BJ (cell line): Measurements from ENCODE around the gene PUS7. TPM values are rescaled to one million over a fixed set of nuclear protein-coding genes. Genes with fewer than 3 reads are reported as not detected.

Source experiments
- CTCF ChIA-PET: fragments of 350-600 bp; formaldehyde crosslinking; extraction: SDS; loops from one replicate; lab custom pipeline; 2021; ENCODE audit warnings: antibody characterized with exemption, inconsistent platforms; lab: Yijun Ruan, JAX
- POLR2A ChIA-PET: fragments of 300-600 bp; sonication (Branson Sonifier 250); formaldehyde crosslinking; extraction: SDS; loops from one replicate; lab custom pipeline; 2021; ENCODE audit warnings: antibody characterized with exemption; lab: Charles Lee
- DNase-seq: peaks from one replicate; pipeline ENCODE4 v3.0.0-alpha.2; 2011; ENCODE audit warnings: low read depth
- H3K27me3 ChIP-seq: 2 replicates; pipeline ENCODE4 v1.6.0; 2011; ENCODE audit warnings: low read length; ENCODE audit not compliant: control insufficient read depth, insufficient read depth
- H3K36me3 ChIP-seq: 2 replicates; pipeline ENCODE4 v1.5.1; 2011; ENCODE audit warnings: low read length; ENCODE audit not compliant: control insufficient read depth, insufficient read depth
- H3K4me3 ChIP-seq: 2 replicates; pipeline ENCODE4 v1.5.1; 2011; ENCODE audit warnings: low read depth, mild to moderate bottlenecking, control low read depth, low read length
- polyA plus RNA-seq: library from polyadenylated mRNA; depleted of rRNA; stranded (reverse); fragments of >200 nt; gene quantifications from 2 replicates; pipeline ENCODE4 v1.2.3, GENCODE V29; 2011
- TF ChIP-seq, protein P1 (sequence below): IDR thresholded peaks from 2 replicates; pipeline ENCODE4 v1.5.1; 2011; ENCODE audit warnings: low read depth, mild to moderate bottlenecking, control low read depth, inconsistent platforms, low read length, moderate library complexity; ENCODE audit not compliant: insufficient read depth

The PUS7 gene
- polyA plus RNA-seq, 1 experiment: 5.2 TPM

- ChIA-PET CTCF (no interaction called here), POLR2A (no interaction called here)
- TF ChIP-seq, protein P1, sequence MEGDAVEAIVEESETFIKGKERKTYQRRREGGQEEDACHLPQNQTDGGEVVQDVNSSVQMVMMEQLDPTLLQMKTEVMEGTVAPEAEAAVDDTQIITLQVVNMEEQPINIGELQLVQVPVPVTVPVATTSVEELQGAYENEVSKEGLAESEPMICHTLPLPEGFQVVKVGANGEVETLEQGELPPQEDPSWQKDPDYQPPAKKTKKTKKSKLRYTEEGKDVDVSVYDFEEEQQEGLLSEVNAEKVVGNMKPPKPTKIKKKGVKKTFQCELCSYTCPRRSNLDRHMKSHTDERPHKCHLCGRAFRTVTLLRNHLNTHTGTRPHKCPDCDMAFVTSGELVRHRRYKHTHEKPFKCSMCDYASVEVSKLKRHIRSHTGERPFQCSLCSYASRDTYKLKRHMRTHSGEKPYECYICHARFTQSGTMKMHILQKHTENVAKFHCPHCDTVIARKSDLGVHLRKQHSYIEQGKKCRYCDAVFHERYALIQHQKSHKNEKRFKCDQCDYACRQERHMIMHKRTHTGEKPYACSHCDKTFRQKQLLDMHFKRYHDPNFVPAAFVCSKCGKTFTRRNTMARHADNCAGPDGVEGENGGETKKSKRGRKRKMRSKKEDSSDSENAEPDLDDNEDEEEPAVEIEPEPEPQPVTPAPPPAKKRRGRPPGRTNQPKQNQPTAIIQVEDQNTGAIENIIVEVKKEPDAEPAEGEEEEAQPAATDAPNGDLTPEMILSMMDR: no peak
- no peak for DNase-seq
- H3K36me3 ChIP-seq: peaks cover 2% of the 10 kb centered on the region; the same call in 1 of the 2 replicates
- H3K27me3 ChIP-seq: no peaks in the 10 kb centered on the region
- H3K4me3 ChIP-seq: no peak overlapping the region
Observed at GRCh38 chr7:105512926-105513526, 9.0 kb downstream of the PUS7 start.

GRCh38 chr7:105512415-105512814, 9.7 kb downstream of the PUS7 start:
- CTCF ChIA-PET: no interaction called here
- TF ChIP-seq, protein P1: no peak
- POLR2A ChIA-PET: no interaction called here
- Histone ChIP-seq H3K4me3 (no peak overlapping the region), H3K27me3 (no peaks in the 10 kb centered on the region), H3K36me3 (peaks cover 2% of the 10 kb centered on the region; the same call in 1 of the 2 replicates)
- no peak for DNase-seq

GRCh38 chr7:105502173-105502572, 19.9 kb downstream of the PUS7 start:
- CTCF ChIA-PET: no interaction called here

DNA sequence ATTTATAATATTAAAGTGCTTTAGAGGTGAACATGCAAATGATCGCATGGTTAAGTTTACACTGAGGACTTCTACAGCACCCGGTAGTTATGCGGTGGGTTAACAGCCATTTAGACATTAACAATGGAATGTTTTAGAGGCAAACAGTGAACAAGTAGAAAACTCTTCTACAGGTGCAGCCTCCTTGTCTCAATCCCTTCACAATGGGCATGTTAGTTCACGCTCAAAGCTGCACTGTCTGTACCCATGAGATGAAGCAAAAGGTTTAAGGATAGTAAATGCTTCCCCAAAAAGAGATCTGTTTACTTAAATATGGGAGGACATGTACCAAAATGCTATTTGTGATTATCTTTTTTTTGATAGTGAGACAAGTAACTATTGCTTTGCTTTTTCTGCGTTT, 25.1 kb downstream of the PUS7 start:
- H3K4me3 ChIP-seq: no peak overlapping the region
- ChIA-PET CTCF (no interaction called here), POLR2A (interaction anchor here (0.6 kb wide), 1 partner anchor 47 kb away, joined by 4 read pairs; no protein-coding TSS in a partner anchor)
- no peaks in the 10 kb centered on the region for H3K27me3 ChIP-seq
- H3K36me3 ChIP-seq: no peaks in the 10 kb centered on the region
- no peak for DNase-seq
- TF ChIP-seq, protein P1: no peak

More at GRCh38 chr7:105502173-105502572, 19.9 kb downstream of the PUS7 start:
- H3K27me3 ChIP-seq: no peaks in the 10 kb centered on the region
- no peak overlapping the region for H3K4me3 ChIP-seq
- H3K36me3 ChIP-seq: peaks cover 2% of the 10 kb centered on the region
- TF ChIP-seq, protein P1: no peak
- DNase-seq: no peak
- POLR2A ChIA-PET: no interaction called here

GRCh38 chr7:105496521-105496920, 25.6 kb downstream of the PUS7 start:
- no peak for DNase-seq
- Histone ChIP-seq H3K4me3 (no peak overlapping the region), H3K27me3 (no peaks in the 10 kb centered on the region), H3K36me3 (no peaks in the 10 kb centered on the region)
- POLR2A ChIA-PET: interaction anchor here (0.6 kb wide), 1 partner anchor 47 kb away, joined by 4 read pairs; no protein-coding TSS in a partner anchor
- CTCF ChIA-PET: interaction anchor here (1.4 kb wide), 1 partner anchor 9 kb away, joined by 4 read pairs; no protein-coding TSS in a partner anchor
- TF ChIP-seq, protein P1: no peak
